ENCODE measurements around the gene BARX1. TPM values are rescaled to one million over a fixed set of nuclear protein-coding genes. Genes with fewer than 3 reads are reported as not detected.

BARX1 gene
- total and polyA plus RNA-seq, 9 of the 15 experiments (the other 6 are each of a cell fraction or from before 2014, with no cell fraction given), result 0.11 to 0.14 TPM; not detected in 7

GRCh38 chr9:93953496-93954433 lies 1.4 kb downstream of the BARX1 start:
- BruUV-seq (replicated peaks), result no TSS peak
- no peak overlapping the region for H2AFZ ChIP-seq (ENCODE audit: low read depth, low read length)
- no peaks in the 10 kb centered on the region for H3K9me3 ChIP-seq (replicated peaks; ENCODE audit: control insufficient read depth, insufficient read depth, low read depth, low read length)
- in situ Hi-C loops (cut with MboI) (no loop called here), intact Hi-C loops (cut with micrococcal nuclease) (no loop called here)
- no peak for DNase-seq (ENCODE audit: extremely low read depth in 1 of 4, low spot score in 3 of 4)
- no peak overlapping the region for H3K27ac ChIP-seq (ENCODE audit: extremely low read depth, low read depth, low read length)
- no peak for ATAC-seq
- peaks cover 0 to 49% of the 10 kb centered on the region in 2 experiments; a peak in 2 of 5 replicates for H3K4me1 ChIP-seq (replicated peaks in 1 of 2; ENCODE audit: control insufficient read depth in 2 of 2, insufficient read depth in 2 of 2, low read length in 2 of 2)
- WGBS (ENCODE audit: insufficient coverage, low coverage, missing lambda C conversion rate), result 20% methylated on average over 46 of the region's 49 CpGs
- H3K36me3 ChIP-seq (ENCODE audit: control insufficient read depth, insufficient read depth, low read length), result no peaks in the 10 kb centered on the region
- FAIRE-seq, result no peak
- H3K9ac ChIP-seq (ENCODE audit: insufficient read depth in 1 of 2, low read depth in 2 of 2, low read length in 2 of 2), result no peak overlapping the region
- H4K20me1 ChIP-seq (replicated peaks; ENCODE audit: control insufficient read depth, insufficient read depth, low read length), result peaks cover 5% of the 10 kb centered on the region; the same call in 1 of the 2 replicates
- H3K9me1 ChIP-seq (ENCODE audit: control insufficient read depth, insufficient read depth, low read length), result no peaks in the 10 kb centered on the region
- no peak overlapping the region for H3K4me2 ChIP-seq (ENCODE audit: insufficient read depth, low read length)
- POLR2A ChIA-PET, result interaction anchor here (1.1 kb wide), 1 partner anchor 10 kb away, joined by 5 read pairs; no protein-coding TSS in a partner anchor
- no peak overlapping the region for H3K4me3 ChIP-seq
- peaks cover 53 to 90% of the 10 kb centered on the region in 2 experiments for H3K27me3 ChIP-seq (ENCODE audit: control insufficient read depth in 2 of 2, insufficient read depth in 2 of 2, low read length in 2 of 2)
- H3K79me2 ChIP-seq (ENCODE audit: control insufficient read depth, insufficient read depth, low read length), result no peaks in the 10 kb centered on the region
- no peak for TF ChIP-seq SAFB2 (IDR thresholded peaks at IDR 0.05; ENCODE audit: borderline replicate concordance, low read depth, low read length, severe bottlenecking)
- CTCF ChIA-PET (ENCODE audit: low intra/inter-chr PET ratio), result no interaction called here

GRCh38 chr9:93952784-93953495 lies 2.2 kb downstream of the BARX1 start:
- in situ Hi-C loops (cut with MboI), result no loop called here
- H3K36me3 ChIP-seq (ENCODE audit: control insufficient read depth, insufficient read depth, low read length), result no peaks in the 10 kb centered on the region
- H3K9me1 ChIP-seq (ENCODE audit: control insufficient read depth, insufficient read depth, low read length), result no peaks in the 10 kb centered on the region
- ATAC-seq (no peak; the same call in 2 of the 3 replicates), FAIRE-seq (no peak), DNase-seq (ENCODE audit: extremely low read depth in 1 of 4, low spot score in 3 of 4) (no peak)
- POLR2A ChIA-PET, result interaction anchor here (0.6 kb wide), 2 partner anchors 13 to 601 kb away, joined by 3 read pairs; no protein-coding TSS in a partner anchor
- H3K4me1 ChIP-seq (replicated peaks in 1 of 2; ENCODE audit: control insufficient read depth in 2 of 2, insufficient read depth in 2 of 2, low read length in 2 of 2), result peaks cover 0 to 46% of the 10 kb centered on the region in 2 experiments; a peak in 2 of 5 replicates
- 7% methylated on average over 50 of the region's 55 CpGs for WGBS (ENCODE audit: insufficient coverage, low coverage, missing lambda C conversion rate)
- peaks cover 5% of the 10 kb centered on the region; the same call in 1 of the 2 replicates for H4K20me1 ChIP-seq (replicated peaks; ENCODE audit: control insufficient read depth, insufficient read depth, low read length)
- intact Hi-C loops (cut with micrococcal nuclease), result no loop called here
- H3K4me3 ChIP-seq, result no peak overlapping the region
- H3K9ac ChIP-seq (ENCODE audit: insufficient read depth in 1 of 2, low read depth in 2 of 2, low read length in 2 of 2), result no peak overlapping the region
- no TSS peak for BruUV-seq (replicated peaks)
- no peaks in the 10 kb centered on the region for H3K9me3 ChIP-seq (replicated peaks; ENCODE audit: control insufficient read depth, insufficient read depth, low read depth, low read length)
- TF ChIP-seq SAP30 (IDR thresholded peaks at IDR 0.05; ENCODE audit: borderline replicate concordance, insufficient read depth, low read depth, low read length, poor library complexity, severe bottlenecking), result no peak
- TF ChIP-seq ATF2 (CRISPR knock-in tag; IDR thresholded peaks at IDR 0.05), result 0 out of 2 replicates have a peak, but pooled peaks have one; percentile 31
- TF ChIP-seq MTF1 (CRISPR knock-in tag; IDR thresholded peaks at IDR 0.05; ENCODE audit: borderline replicate concordance), result no peak
- H3K4me2 ChIP-seq (ENCODE audit: insufficient read depth, low read length), result no peak overlapping the region
- H3K27ac ChIP-seq (ENCODE audit: extremely low read depth, low read depth, low read length), result no peak overlapping the region
- no peak overlapping the region for H2AFZ ChIP-seq (ENCODE audit: low read depth, low read length)
- peaks cover 47 to 90% of the 10 kb centered on the region in 2 experiments for H3K27me3 ChIP-seq (ENCODE audit: control insufficient read depth in 2 of 2, insufficient read depth in 2 of 2, low read length in 2 of 2)
- H3K79me2 ChIP-seq (ENCODE audit: control insufficient read depth, insufficient read depth, low read length), result no peaks in the 10 kb centered on the region
- CTCF ChIA-PET (ENCODE audit: low intra/inter-chr PET ratio), result no interaction called here
